GM21526 (cell line): ENCODE results near the gene TMEM50A.
A peak's percentile ranks its signal among the peaks of the same experiment; 100 is the strongest.
"Not testable (repeated sequence)": the region's sequence is repeated elsewhere in the genome, so short reads cannot be mapped to it uniquely, and the experiment has no call there.

Experiments
- ATAC-seq: cut with Tn5 transposase; IDR thresholded peaks from one replicate; pipeline ENCODE4 v1.9.1; 2021; ENCODE audit warnings: moderate library complexity; ENCODE audit not compliant: unreplicated experiment, low FRiP score

TMEM50A gene

DNA sequence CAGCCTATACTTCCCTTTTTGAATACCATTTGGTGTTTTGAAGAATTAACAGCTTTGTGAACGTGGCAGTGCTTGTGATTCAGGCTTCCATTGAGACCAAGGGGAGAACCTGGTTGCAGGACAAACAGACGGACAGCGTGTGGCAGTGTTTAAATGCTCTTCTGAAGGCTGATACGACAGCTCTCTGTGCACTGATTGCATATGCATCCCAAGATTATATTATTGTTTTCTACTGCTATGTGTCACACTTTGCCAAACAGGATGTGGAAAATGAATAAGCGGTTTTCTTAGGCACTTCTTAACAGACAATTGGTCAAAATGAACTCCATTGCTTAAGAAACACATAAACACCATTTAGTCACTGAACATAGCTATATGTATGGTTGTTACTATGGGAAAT, 8.2 kb upstream of the TMEM50A start:
- ATAC-seq = not testable (repeated sequence)

- not testable (repeated sequence) for ATAC-seq
These were observed 1.2 kb upstream of the TMEM50A start for GRCh38 chr1:25336922-25337354.

DNA sequence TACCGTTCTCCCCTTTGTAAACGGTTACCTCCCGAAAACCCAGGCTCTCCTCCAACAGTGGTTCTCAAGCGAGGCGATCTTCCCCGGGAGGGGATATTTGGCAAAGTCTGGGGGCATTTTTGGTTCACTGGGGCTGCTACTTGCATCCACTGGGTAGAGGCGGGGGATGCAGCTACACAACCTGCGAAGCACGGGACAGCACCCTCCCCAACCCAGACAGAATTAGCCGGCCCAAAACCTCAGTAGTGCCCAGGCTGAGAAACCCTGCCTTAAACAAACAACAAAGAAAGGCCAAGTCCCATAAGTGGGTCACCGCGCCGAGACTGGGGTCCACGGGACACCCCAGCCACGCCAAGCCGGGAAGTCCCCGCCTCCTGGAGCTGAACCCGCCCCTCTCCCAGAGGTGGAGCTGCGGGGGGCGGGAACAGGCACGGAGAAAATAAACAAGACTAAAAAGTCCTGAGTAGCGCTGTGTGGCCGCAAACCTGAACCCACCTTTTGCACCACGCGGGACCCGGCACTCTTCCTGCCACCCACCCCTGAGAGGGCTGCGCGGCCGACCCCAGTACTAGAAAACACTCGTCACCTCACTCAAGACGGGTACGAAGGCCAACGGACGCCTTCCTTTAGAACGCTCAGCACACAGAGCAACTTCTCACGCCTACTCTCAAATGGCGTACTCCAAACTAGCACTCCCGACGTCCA, 499 bp upstream of the TMEM50A start:
- peak; percentile 35 for ATAC-seq

DNA sequence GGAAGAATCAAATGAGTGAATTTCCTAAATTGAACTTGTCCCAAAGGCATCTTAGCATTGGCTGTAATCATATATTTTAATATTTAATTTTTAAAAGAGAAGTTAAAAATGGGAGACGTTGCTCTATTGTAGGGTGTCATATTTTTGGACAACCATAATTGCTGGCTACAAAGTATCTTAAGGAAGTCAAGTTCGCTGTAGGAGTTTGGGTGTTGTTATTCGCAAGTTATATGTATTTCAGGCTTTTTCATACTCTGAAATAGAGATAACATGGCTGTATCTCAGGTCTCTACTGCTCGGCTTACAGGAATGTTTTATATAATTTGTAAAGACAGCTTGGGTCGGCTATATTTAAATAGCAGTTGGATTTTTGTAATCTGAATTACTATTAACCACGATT, 852 bp downstream of the TMEM50A start:
- ATAC-seq = no peak

DNA sequence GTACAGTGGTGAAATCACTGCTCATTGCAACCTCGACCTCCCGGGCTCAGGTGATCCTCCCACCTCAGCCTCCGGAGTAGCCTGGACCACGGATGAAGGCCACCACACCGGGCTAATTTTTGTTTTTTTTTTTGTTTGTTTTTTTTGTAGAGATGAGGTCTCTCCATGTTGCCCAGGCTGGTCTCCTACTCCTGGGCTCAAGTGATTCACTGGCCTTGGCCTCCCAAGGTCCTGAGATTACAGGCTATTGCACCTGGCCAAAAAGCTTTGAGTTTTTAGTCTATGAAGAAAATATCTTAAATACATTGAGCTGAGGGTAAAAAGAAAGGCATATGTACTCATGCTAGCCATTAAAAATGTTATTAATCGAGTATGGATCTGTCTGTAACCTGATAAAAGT, 3.6 kb downstream of the TMEM50A start:
- no peak for ATAC-seq

DNA sequence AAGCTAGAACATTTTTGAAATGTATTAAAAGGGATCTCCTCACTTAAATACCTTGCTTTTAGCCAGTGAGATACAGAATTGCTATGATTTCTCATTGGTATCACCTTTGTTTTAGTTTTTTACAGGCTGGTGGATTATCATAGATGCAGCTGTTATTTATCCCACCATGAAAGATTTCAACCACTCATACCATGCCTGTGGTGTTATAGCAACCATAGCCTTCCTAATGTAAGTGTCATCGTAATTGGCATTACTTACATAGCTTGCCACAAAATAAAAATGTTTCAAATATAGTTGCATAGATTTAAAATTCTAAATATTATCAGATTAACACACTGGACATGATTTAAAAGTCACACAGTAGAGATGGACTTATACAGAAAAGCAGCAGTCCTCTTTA, 4.7 kb downstream of the TMEM50A start:
- no peak for ATAC-seq

GRCh38 chr1:25343872-25344271, 5.7 kb downstream of the TMEM50A start:
- no peak for ATAC-seq

DNA sequence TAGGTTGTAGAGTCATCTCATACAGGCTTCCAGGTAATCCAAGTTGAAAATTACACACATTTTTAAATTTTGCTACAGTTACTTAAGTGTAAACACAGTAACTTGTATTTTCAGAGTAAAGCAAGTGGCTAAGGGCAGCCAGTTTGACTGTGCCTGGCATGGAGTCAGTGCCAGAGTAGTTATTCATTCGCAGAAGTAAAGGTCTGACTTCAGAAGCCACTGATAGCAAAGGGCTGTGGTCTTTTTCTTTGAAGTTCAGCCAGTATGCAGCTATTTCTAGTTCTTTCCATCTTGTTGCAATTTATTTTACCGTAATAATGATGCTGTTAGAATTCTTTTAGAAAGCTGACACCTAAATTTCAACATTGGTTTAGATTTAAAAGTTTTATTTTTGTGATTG, 9.4 kb downstream of the TMEM50A start:
- ATAC-seq = no peak

DNA sequence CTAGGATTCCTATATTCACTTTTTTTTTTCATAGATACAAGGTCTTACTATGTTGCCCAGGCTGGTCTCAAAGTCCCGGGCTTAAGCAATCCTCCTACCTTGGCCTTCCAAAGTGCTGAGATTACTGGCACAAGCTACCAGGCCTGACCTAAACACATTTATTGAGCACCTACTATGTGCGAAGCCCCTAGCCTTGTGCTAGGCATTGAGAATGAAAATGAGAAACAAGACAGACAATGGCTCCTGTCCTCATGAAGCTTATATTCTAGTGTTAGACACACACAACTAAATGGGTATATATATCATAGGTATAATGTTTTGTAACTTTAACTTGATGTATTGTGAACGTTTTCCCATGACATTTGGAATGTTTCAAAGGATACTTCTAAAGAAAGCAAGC, 11.5 kb downstream of the TMEM50A start:
- ATAC-seq = no peak

DNA sequence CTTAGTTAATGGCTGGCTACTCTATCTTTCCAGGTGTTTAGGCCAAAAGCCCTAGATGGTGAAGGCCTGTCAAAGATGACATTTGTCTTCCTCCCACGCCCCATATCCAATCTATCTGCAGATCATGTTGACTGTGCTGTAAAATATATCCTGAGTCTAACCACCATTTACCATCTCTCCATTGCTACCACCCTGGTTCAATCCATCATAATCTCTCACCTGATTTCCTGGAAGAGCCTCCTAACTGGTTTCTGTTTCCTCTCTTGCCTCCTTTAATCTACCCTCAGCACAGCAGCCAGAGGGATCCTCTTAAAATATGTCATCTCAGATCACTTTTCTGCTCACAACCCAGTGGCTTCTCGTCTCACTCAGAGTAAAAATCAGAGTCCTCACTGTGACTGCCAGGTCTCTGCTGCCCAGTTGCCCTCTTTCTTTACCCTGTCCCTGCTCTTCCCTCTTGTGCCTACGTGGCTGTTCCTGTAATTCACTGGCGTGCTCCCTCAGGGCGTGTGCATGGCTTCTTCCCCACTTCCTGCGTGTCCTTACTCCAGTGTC, 17.8 kb downstream of the TMEM50A start:
- ATAC-seq = no peak

DNA sequence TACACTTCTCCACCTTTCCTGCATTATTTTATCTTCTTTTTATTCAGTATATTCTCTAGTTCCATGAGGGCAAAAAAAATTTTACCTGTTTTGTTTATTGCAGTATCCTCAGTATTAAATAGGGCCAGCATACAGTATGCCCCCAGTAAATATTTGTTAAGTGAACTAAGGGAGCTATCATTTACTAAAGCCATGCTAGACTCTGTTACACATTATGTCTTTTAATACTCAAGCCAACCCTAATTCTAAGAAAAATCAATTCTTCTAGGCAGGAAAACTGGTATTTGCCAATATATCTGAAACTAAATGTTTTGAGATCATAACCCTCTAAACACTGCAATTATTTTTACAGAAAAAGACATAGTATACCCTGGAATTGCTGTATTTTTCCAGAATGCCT, 18.3 kb downstream of the TMEM50A start:
- no peak for ATAC-seq

DNA sequence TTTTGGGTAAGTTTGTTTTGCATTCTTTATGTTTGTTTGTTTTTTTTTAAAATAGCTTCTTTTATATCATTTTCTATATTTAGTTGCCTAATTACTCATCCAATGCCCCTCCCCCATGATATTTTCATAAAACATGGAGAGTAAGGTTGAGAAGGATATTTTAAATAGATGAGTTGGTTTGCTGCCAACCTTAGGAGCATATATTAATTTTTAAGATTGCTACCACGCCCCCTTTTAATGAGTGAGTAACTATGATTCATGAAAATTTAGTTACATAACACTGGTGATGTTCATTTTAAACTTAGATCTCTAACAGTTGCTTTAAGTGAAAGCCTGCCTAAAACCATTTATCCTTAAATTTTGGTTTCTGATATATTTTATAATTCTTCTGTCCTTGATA, 18.7 kb downstream of the TMEM50A start:
- no peak for ATAC-seq

GRCh38 chr1:25360596-25361581, 22.8 kb downstream of the TMEM50A start:
- ATAC-seq = no peak

- ATAC-seq = no peak
These were observed 23.8 kb downstream of the TMEM50A start for GRCh38 chr1:25361901-25362300.

DNA sequence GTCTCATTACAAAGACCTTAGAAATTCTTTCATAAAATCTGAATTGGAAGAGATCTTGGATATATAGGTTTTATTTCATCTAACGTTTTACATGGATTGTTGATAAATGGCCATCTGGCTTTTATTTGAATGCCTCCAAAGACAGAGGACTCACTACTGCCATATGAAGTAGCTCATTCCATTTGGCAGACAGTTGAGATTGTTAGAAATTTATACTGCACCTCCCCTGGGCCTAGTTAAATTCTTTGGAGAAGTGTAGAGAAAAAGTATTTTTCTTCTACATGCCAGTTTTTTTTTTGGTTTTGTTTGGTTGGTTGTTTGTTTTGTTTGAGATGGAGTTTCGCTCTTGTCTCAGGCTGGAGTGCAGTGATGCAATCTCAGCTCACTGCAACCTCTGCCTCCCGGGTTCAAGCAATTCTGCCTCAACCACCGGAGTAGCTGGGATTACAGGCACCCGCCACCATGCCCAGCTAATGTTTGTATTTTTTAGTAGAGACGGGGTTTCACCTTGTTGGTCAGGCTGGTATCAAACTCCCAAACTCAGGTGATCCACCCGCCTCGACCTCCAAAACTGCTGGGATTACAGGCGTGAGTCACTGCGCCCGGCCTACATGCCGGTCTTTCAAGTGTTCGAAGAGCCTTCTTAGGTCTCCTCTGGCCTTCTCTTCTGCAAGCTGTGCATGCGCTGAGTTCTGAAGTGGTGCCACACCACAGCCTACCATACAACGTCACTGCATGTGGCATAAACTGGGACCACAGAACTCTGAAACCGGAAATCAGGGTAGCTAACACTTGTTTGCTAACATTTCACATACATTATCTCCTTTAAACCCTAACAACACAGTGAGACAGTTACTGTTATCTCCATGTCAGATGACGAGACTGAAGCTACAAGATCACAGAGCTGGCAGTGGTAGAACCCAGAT, 24.8 kb downstream of the TMEM50A start:
- ATAC-seq = not testable (repeated sequence)

GRCh38 chr1:25369241-25369640, 31.1 kb downstream of the TMEM50A start:
- no peak for ATAC-seq

- not testable (repeated sequence) for ATAC-seq
These were observed 31.6 kb downstream of the TMEM50A start for GRCh38 chr1:25369691-25370271.

- not testable (repeated sequence) for ATAC-seq
These were observed 33.6 kb downstream of the TMEM50A start for GRCh38 chr1:25371757-25372156.

GRCh38 chr1:25378367-25378766, 40.2 kb downstream of the TMEM50A start:
- ATAC-seq = not testable (repeated sequence)

- ATAC-seq = not testable (repeated sequence)
These were observed 44.4 kb downstream of the TMEM50A start for GRCh38 chr1:25382543-25382942.
